ENCODE data around the gene PLCD3. TPM values are rescaled to one million over a fixed set of nuclear protein-coding genes. Genes with fewer than 3 reads are reported as not detected.

PLCD3 gene
- total and polyA plus RNA-seq, 2 of the 13 experiments (the other 11 are each of a cell fraction or from before 2014, with no cell fraction given): 11.3 to 39.1 TPM

DNA sequence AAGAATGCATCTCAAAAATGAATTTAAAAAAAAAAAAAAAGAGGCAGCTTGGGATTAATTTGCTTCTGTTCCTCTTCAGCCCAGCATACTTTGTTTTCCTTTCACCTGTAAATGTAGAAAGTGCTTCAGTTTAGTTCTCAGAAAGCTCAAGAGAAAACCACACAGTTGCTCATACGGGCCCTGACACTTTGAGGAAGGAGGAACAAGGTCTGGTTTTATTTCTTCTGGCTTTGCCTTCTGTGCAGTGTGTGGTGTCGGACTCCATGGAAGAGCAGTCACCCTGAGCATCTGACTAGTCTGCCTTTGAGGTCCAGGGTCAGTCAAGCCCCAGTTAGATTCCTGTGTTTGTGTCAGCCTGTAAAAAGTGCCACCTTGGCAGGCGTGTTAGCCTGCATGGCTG lies 43.6 kb downstream of the PLCD3 start (continued):
- TF ChIP-seq ZNF800 (CRISPR knock-in tag; IDR thresholded peaks at IDR 0.05) (no peak), KDM3A (CRISPR knock-in tag; IDR thresholded peaks at IDR 0.05; ENCODE audit: low read depth) (no peak), MAFF (IDR thresholded peaks at IDR 0.05; ENCODE audit: low read depth, low read length) (no peak), TBX3 (IDR thresholded peaks at IDR 0.05; ENCODE audit: borderline replicate concordance) (no peak), ERF (CRISPR knock-in tag; IDR thresholded peaks at IDR 0.05) (no peak), NBN (conservative IDR thresholded peaks at IDR 0.05) (no peak), SIX4 (CRISPR knock-in tag; IDR thresholded peaks at IDR 0.05) (no peak), KAT7 (CRISPR knock-in tag; IDR thresholded peaks at IDR 0.05; ENCODE audit: borderline replicate concordance) (no peak), REPIN1 (CRISPR knock-in tag; IDR thresholded peaks at IDR 0.05; ENCODE audit: borderline replicate concordance, low read depth) (no peak), GABPA (IDR thresholded peaks at IDR 0.05; ENCODE audit: low read depth, low read length) (no peak), GABPA (CRISPR knock-in tag; IDR thresholded peaks at IDR 0.05; ENCODE audit: low read depth) (no peak), ZNF20 (CRISPR knock-in tag; IDR thresholded peaks at IDR 0.05) (no peak)

- ChIA-PET POLR2A (interaction anchor here (1.1 to 2.0 kb wide), 2 partner anchors 24 to 27 kb away, joined by 3 to 6 read pairs; partner anchors contain the start of gene NMT1), CTCF (ENCODE audit: low intra/inter-chr PET ratio, low total read pairs) (no interaction called here)
- intact Hi-C loops (cut with micrococcal nuclease; ENCODE audit: unreplicated experiment): no loop called here
- in situ Hi-C loops (cut with HindIII; ENCODE audit: extremely low pct_ligation_motif_present, low pct_unique_long_range_greater_than_20kb): no loop called here
- ATAC-seq (no peak), DNase-seq (ENCODE audit: low spot score) (no peak), FAIRE-seq (no peak)
- no peaks in the 10 kb centered on the region for H3K79me2 ChIP-seq (ENCODE audit: insufficient read depth, low read length)
- BruUV-seq (replicated peaks): no TSS peak
- no peak overlapping the region for H3K4me3 ChIP-seq (replicated peaks in 1 of 3; ENCODE audit: insufficient read depth in 1 of 3, low read depth in 2 of 3, low read length in 3 of 3)
- peaks cover 33% of the 10 kb centered on the region for H3K4me1 ChIP-seq (ENCODE audit: insufficient read depth, low read length)
- H4K20me1 ChIP-seq (ENCODE audit: insufficient read depth, low read length): no peaks in the 10 kb centered on the region
- H3K27ac ChIP-seq (ENCODE audit: extremely low read length, insufficient read depth, low read length): peak overlapping the region; percentile 19
- H3K27me3 ChIP-seq (ENCODE audit: control insufficient read depth in 1 of 2, insufficient read depth in 2 of 2, low read length in 2 of 2): no peaks in the 10 kb centered on the region
- no peak overlapping the region for H3K9ac ChIP-seq (ENCODE audit: insufficient read depth, low read depth, low read length)
- H2AFZ ChIP-seq (ENCODE audit: low read length): no peak overlapping the region
- WGBS (ENCODE audit: low lambda C conversion rate): 96% methylated on average over 4 of the region's 5 CpGs
- TF ChIP-seq ZNF230 (CRISPR knock-in tag; IDR thresholded peaks at IDR 0.05) (no peak), ZNF687 (CRISPR knock-in tag; IDR thresholded peaks at IDR 0.05) (peak; percentile 30), THAP7 (CRISPR knock-in tag; IDR thresholded peaks at IDR 0.05) (no peak), TAF15 (IDR thresholded peaks at IDR 0.05; ENCODE audit: low read depth, low read length, poor library complexity, severe bottlenecking) (no peak), ZNF333 (CRISPR knock-in tag; IDR thresholded peaks at IDR 0.05; ENCODE audit: borderline replicate concordance) (peak; percentile 30; the same call in 1 of the 2 replicates)
- H3K4me2 ChIP-seq (ENCODE audit: low read depth, low read length): no peak overlapping the region
- H3K9me3 ChIP-seq (ENCODE audit: low read length): no peaks in the 10 kb centered on the region
- H3K36me3 ChIP-seq (replicated peaks in 1 of 2; ENCODE audit: control insufficient read depth in 1 of 2, insufficient read depth in 2 of 2, low read length in 2 of 2): peaks cover 39 to 83% of the 10 kb centered on the region in 2 experiments
These were observed 44.3 kb downstream of the PLCD3 start for GRCh38 chr17:45087978-45088377.
